Mammary epithelial cell (primary cell): ENCODE data around the gene TMEFF2.

Source experiments
- CTCF ChIP-seq, 2 donors: IDR thresholded peaks in 1 of 2; conservative IDR thresholded peaks in 1 of 2; 2 replicates each; pipeline ENCODE4 v1.5.1; 2011 to 2012; ENCODE audit warnings: inconsistent platforms in 2 of 2, low read length in 2 of 2, mild to moderate bottlenecking in 2 of 2, control low read depth in 1 of 2, low read depth in 1 of 2; ENCODE audit not compliant: insufficient read depth in 1 of 2; ENCODE audit errors: extremely low read depth in 1 of 2
- EZH2 ChIP-seq: IDR thresholded peaks from 2 replicates; pipeline ENCODE4 v1.6.1; 2012; ENCODE audit warnings: low read length, inconsistent platforms, borderline replicate concordance

GRCh38 chr2:191927319-191927867 is 267.3 kb downstream of the TMEFF2 start:
- TF ChIP-seq CTCF (conservative IDR thresholded peaks at IDR 0.05 in 1 of 2, IDR thresholded peaks at IDR 0.05 in 1 of 2; ENCODE audit: extremely low read depth in 1 of 2, insufficient read depth in 1 of 2, low read depth in 1 of 2, low read length in 2 of 2): no peak
- TF ChIP-seq EZH2: no peak
